AG04449 (cell line): ENCODE data around the gene KRT28.

ENCODE experiments used
- CTCF ChIA-PET: fragments of 350-600 bp; formaldehyde crosslinking; extraction: SDS; loops from one replicate; lab custom pipeline; 2021; ENCODE audit warnings: antibody characterized with exemption; lab: Yijun Ruan, JAX
- POLR2A ChIA-PET: fragments of 400-600, 350-600 bp; formaldehyde crosslinking; extraction: SDS; loops from one replicate; lab custom pipeline; 2020; ENCODE audit warnings: antibody characterized with exemption, inconsistent platforms; lab: Yijun Ruan, JAX
- DNase-seq: peaks from one replicate; pipeline ENCODE4 v3.0.0-alpha.2; 2010; ENCODE audit warnings: low read depth, low spot score
- H3K4me3 ChIP-seq: 2 replicates; pipeline ENCODE4 v1.5.1; 2011; ENCODE audit warnings: low read depth, mild to moderate bottlenecking, control low read depth, low read length
- TF ChIP-seq, protein P1 (sequence below): IDR thresholded peaks from one replicate; pipeline ENCODE4 v1.5.1; 2011; ENCODE audit warnings: mild to moderate bottlenecking, moderate library complexity, low read length, control low read depth, inconsistent platforms; ENCODE audit not compliant: insufficient read depth; ENCODE audit errors: missing control alignments

KRT28 gene

DNA sequence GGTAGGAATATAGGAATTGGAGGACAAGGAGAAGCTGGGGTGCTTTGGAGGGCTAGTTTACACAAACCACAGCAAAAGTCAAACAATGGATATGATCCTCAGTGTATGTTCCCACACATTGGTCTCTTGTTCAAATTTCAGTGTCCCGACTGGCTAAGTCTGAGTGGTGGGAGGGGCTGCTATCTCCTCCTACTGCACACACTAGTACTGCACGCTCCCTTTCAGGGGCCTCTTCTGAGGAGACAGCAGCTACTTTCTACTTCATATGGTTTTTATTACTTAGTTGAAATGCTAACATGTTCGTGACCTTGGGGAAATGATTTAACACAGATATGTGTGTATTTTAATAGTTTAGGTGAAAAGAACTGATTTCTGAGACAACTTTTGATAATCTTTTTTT is 41.5 kb upstream of the KRT28 start:
- CTCF ChIA-PET: no interaction called here
- TF ChIP-seq, protein P1, sequence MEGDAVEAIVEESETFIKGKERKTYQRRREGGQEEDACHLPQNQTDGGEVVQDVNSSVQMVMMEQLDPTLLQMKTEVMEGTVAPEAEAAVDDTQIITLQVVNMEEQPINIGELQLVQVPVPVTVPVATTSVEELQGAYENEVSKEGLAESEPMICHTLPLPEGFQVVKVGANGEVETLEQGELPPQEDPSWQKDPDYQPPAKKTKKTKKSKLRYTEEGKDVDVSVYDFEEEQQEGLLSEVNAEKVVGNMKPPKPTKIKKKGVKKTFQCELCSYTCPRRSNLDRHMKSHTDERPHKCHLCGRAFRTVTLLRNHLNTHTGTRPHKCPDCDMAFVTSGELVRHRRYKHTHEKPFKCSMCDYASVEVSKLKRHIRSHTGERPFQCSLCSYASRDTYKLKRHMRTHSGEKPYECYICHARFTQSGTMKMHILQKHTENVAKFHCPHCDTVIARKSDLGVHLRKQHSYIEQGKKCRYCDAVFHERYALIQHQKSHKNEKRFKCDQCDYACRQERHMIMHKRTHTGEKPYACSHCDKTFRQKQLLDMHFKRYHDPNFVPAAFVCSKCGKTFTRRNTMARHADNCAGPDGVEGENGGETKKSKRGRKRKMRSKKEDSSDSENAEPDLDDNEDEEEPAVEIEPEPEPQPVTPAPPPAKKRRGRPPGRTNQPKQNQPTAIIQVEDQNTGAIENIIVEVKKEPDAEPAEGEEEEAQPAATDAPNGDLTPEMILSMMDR: no peak
- POLR2A ChIA-PET: no interaction called here
- DNase-seq: no peak
- H3K4me3 ChIP-seq: no peak overlapping the region

DNA sequence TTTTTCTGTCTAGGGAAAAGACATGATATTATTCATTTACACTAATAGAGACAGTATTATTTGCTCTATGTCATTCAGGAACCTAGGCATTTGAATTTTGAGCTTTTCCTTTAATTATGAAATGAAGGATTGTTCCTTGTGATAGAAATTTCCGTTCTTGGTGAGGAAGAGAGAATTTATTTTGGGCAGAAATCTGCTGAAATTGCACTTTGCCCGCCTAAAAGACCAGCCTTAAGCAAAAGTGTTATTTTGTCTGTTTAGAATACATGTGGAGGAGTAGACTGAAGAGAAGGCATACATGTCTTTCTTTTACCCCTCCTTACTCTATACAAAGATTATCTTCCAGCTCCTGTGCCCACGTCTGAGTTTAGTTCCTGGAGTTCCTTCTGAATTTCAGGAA is 39.4 kb upstream of the KRT28 start:
- POLR2A ChIA-PET: no interaction called here
- CTCF ChIA-PET: interaction anchor here (0.6 to 1.6 kb wide), 7 partner anchors 10 to 809 kb away, joined by 3 to 4 read pairs (median 3); no protein-coding TSS in a partner anchor
- DNase-seq: no peak
- TF ChIP-seq, protein P1: no peak
- no peak overlapping the region for H3K4me3 ChIP-seq

DNA sequence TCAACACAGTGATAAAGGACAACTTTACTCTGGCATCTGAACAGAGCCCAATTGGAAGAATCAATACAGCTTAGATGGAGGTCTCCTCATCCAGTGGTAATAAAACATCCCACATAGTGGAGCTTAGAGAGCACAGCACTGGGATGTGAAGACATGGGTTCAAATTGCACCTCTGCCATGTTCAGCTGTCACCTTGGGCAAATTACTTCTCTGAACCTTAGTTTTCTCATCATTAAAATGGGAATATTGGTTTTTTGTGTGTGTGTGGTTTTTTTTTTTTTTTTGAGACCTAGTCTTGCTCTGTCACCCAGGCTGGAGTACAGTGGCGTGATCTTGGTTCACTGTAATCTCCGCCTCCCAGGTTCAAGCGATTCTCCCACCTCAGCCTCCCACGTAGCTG is 36.3 kb upstream of the KRT28 start:
- TF ChIP-seq, protein P1: no peak
- POLR2A ChIA-PET: no interaction called here
- DNase-seq: no peak
- no peak overlapping the region for H3K4me3 ChIP-seq
- CTCF ChIA-PET: interaction anchor here (1.8 kb wide), 1 partner anchor 493 kb away, joined by 4 read pairs; no protein-coding TSS in a partner anchor

DNA sequence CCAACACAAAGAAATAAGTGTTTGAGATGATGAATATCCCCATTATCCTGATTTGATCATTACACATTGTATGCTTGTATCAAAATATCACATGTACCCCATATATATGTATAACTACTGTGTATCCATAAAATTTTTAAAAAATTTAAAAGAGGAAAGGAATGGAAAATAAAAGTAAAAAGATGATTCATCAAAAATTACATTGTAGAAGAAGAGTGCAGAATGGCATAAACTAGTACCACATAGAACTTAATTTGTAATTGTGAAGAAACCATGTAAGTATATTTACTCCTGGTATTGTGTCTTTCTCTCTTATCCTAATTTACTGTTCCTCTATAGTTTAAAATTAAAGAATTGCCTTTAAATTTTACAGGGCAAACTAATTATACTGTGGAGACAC is 34.1 kb upstream of the KRT28 start:
- TF ChIP-seq, protein P1: no peak
- DNase-seq: no peak
- ChIA-PET POLR2A (no interaction called here), CTCF (interaction anchor here (1.4 to 2.5 kb wide), 3 partner anchors 14 to 715 kb away, joined by 3 to 9 read pairs (median 6); no protein-coding TSS in a partner anchor)
- H3K4me3 ChIP-seq: no peak overlapping the region

DNA sequence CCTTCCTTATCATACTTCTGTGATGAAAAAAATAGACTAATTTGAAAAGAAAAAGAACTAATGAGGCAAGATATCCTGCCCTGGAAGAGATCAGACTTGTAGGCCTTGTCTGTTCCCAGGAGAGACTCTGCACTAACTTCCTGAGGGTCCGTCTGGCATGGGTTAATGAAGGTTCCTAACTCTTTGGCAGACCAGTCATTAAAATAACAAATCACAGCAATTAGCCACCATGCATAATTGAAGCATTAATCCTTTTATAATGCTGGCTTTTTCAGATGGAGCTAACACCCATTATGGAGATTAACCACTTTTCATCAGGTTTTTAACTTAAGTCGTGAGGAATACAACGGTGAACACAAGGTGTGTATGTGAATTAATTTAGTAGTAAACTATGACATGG is 33.1 kb upstream of the KRT28 start:
- CTCF ChIA-PET: interaction anchor here (0.9 to 2.5 kb wide), 10 partner anchors 13 to 834 kb away, joined by 3 to 9 read pairs (median 5); no protein-coding TSS in a partner anchor
- no peak for DNase-seq
- TF ChIP-seq, protein P1: no peak
- POLR2A ChIA-PET: no interaction called here
- H3K4me3 ChIP-seq: no peak overlapping the region

DNA sequence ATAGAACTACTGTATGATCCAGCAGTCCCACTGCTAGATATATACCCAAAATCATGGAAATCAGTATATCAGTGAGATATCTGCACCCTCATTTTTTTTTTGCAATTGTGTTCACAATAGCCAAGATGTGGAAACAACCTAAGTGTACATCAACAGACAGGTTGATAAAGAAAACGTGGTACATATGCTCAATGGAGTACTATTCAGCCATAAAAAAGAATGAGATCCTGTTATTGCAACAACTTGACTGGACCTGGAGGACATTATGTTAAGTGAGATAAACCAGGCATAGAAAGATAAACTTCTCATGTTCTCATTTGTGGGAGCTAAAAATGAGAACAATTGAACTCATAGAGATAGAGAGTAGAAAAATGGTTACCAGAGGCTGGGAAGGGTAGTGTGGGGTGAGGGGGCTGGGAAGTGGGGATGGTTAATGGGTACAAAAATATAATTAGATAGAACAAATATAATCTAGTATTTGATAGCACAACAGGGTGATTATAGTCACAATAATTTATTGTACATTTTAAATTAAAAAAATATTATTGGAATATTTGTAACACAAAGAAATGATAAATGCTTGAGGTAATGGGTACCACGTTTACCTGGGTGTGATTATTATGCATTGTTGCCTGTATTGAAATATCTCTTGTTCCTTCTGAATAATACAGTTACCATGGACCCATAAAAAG is 30.5 kb upstream of the KRT28 start:
- DNase-seq: no peak
- no peak overlapping the region for H3K4me3 ChIP-seq
- TF ChIP-seq, protein P1: no peak
- CTCF ChIA-PET: interaction anchor here (0.9 to 2.5 kb wide), 4 partner anchors 26 to 837 kb away, joined by 3 to 5 read pairs (median 5); no protein-coding TSS in a partner anchor
- POLR2A ChIA-PET: no interaction called here
